PC-3 (cell line): ENCODE measurements around the gene SERPINA4. TPM values are rescaled to one million over a fixed set of nuclear protein-coding genes. Genes with fewer than 3 reads are reported as not detected.
A peak's percentile ranks its signal among the peaks of the same experiment; 100 is the strongest.

Experiments used
- ATAC-seq: fragments of 200-7000 bp; cut with Tn5 transposase; 2 replicates; pipeline ENCODE4 v1.9.1; 2020; ENCODE audit warnings: mild to moderate bottlenecking, moderate library complexity
- BruUV-seq: library from RNA; stranded (reverse); fragments of 400-500 nt; replicated peaks from 2 replicates; lab custom pipeline; 2021; lab: Mats Ljungman, UMichigan
- CTCF ChIA-PET: fragments of 300-600 bp; sonication (Branson Sonifier 250); formaldehyde crosslinking; loops from one replicate; lab custom pipeline; 2022; ENCODE audit warnings: antibody characterized with exemption; lab: Charles Lee
- POLR2A ChIA-PET: fragments of 300-600 bp; sonication (Branson Sonifier 250); formaldehyde crosslinking; loops from one replicate; lab custom pipeline; 2022; ENCODE audit warnings: antibody characterized with exemption; ENCODE audit not compliant: unreplicated experiment; lab: Charles Lee
- DNase-seq: peaks from one replicate; pipeline ENCODE4 v3.0.0-alpha.2; 2015
- H2AFZ ChIP-seq: fragments of 300-600 bp; sonication (generic); 2 replicates; pipeline ENCODE4 v1.6.0; 2016; ENCODE audit warnings: antibody characterized with exemption, low read length
- H3F3A ChIP-seq: fragments of 300-600 bp; sonication (generic); one replicate; pipeline ENCODE4 v1.6.0; 2017; ENCODE audit warnings: antibody characterized with exemption, low read length, control low read depth, mild to moderate bottlenecking; ENCODE audit not compliant: unreplicated experiment
- H3K27ac ChIP-seq: fragments of 300-600 bp; sonication (generic); 2 replicates; pipeline ENCODE4 v1.5.1; 2016; ENCODE audit warnings: mild to moderate bottlenecking, low read length
- H3K27me3 ChIP-seq: fragments of 300-600 bp; sonication (generic); 2 replicates; pipeline ENCODE4 v1.6.1; 2016; ENCODE audit warnings: low read length, mixed read lengths
- H3K36me3 ChIP-seq: fragments of 300-600 bp; sonication (generic); 2 replicates; pipeline ENCODE4 v1.6.1; 2016; ENCODE audit warnings: low read depth, mixed run types, low read length, mixed read lengths
- H3K4me1 ChIP-seq: fragments of 300-600 bp; sonication (generic); 2 replicates; pipeline ENCODE4 v1.5.1; 2016; ENCODE audit warnings: low read length; ENCODE audit not compliant: insufficient read depth
- H3K4me2 ChIP-seq: fragments of 300-600 bp; sonication (generic); 2 replicates; pipeline ENCODE4 v1.6.0; 2016; ENCODE audit warnings: low read length
- H3K4me3 ChIP-seq: fragments of 300-600 bp; sonication (generic); 2 replicates; pipeline ENCODE4 v1.5.1; 2016; ENCODE audit warnings: mild to moderate bottlenecking, low read length, mixed read lengths
- H3K79me2 ChIP-seq: fragments of 300-600 bp; sonication (generic); 2 replicates; pipeline ENCODE4 v1.6.1; 2017; ENCODE audit warnings: low read length, mixed read lengths
- H3K9ac ChIP-seq: fragments of 300-600 bp; sonication (generic); 2 replicates; pipeline ENCODE4 v1.6.0; 2016; ENCODE audit warnings: mild to moderate bottlenecking, low read length
- H3K9me2 ChIP-seq: fragments of 300-600 bp; sonication (generic); replicated peaks from 2 replicates; pipeline ENCODE4 v1.6.1; 2016; ENCODE audit warnings: mixed run types, low read length, mixed read lengths
- H3K9me3 ChIP-seq: fragments of 300-600 bp; sonication (generic); 2 replicates; pipeline ENCODE4 v1.6.1; 2016; ENCODE audit warnings: low read length, mixed read lengths
- H4K20me1 ChIP-seq: fragments of 300-600 bp; sonication (generic); 2 replicates; pipeline ENCODE4 v1.6.1; 2016; ENCODE audit warnings: low read length, mixed read lengths
- CTCF ChIP-seq: fragments of 300-600 bp; sonication (generic); conservative IDR thresholded peaks from 2 replicates; pipeline ENCODE4 v1.5.1; 2017; ENCODE audit warnings: antibody characterized with exemption, low read depth, mild to moderate bottlenecking, low read length
- EZH2 ChIP-seq: fragments of 300-600 bp; sonication (generic); IDR thresholded peaks from one replicate; pipeline ENCODE4 v1.6.1; 2017; ENCODE audit warnings: antibody characterized with exemption, mild to moderate bottlenecking, low read length; ENCODE audit not compliant: unreplicated experiment
- EZH2phosphoT487 ChIP-seq: fragments of 300-600 bp; sonication (generic); IDR thresholded peaks from 2 replicates; pipeline ENCODE4 v1.6.1; 2018; ENCODE audit warnings: mild to moderate bottlenecking, antibody characterized with exemption, low read length, borderline replicate concordance
- intact Hi-C: fragments of 100-400 bp; cut with micrococcal nuclease; formaldehyde crosslinking; loops from 2 replicates; pipeline ENCODE4 v1.9.0; 2023
- total RNA-seq: library from RNA; depleted of rRNA; stranded (reverse); fragments of >200 nt; gene quantifications from 2 replicates; pipeline ENCODE4 v1.2.3, GENCODE V29; 2014

SERPINA4 gene
- total RNA-seq, 1 experiment from 2014 or later, result not detected

GRCh38 chr14:94597788-94598187 lies 36.5 kb downstream of the SERPINA4 start:
- Histone ChIP-seq H3K4me1 (peaks cover 36% of the 10 kb centered on the region), H3K27ac (no peak overlapping the region; the same call in 1 of the 2 replicates), H3K36me3 (no peaks in the 10 kb centered on the region), H3K79me2 (no peaks in the 10 kb centered on the region), H3K9me3 (no peaks in the 10 kb centered on the region), H3K9ac (no peak overlapping the region), H2AFZ (no peak overlapping the region), H3K27me3 (no peaks in the 10 kb centered on the region), H3K9me2 (no peaks in the 10 kb centered on the region), H3F3A (no peaks in the 10 kb centered on the region), H3K4me3 (no peak overlapping the region), H3K4me2 (no peak overlapping the region), H4K20me1 (no peaks in the 10 kb centered on the region)
- intact Hi-C loops, result no loop called here
- TF ChIP-seq CTCF (no peak), EZH2 (no peak), EZH2phosphoT487 (no peak)
- DNase-seq (no peak), ATAC-seq (no peak)
- POLR2A ChIA-PET, result no interaction called here
- CTCF ChIA-PET, result no interaction called here
- no TSS peak for BruUV-seq

GRCh38 chr14:94598506-94598815 lies 37.2 kb downstream of the SERPINA4 start:
- no TSS peak for BruUV-seq
- peak overlapping the region; percentile 50 for H3K4me2 ChIP-seq
- H3K9me3 ChIP-seq, result no peaks in the 10 kb centered on the region
- ChIA-PET POLR2A (no interaction called here), CTCF (no interaction called here)
- H3K79me2 ChIP-seq, result no peaks in the 10 kb centered on the region
- no peaks in the 10 kb centered on the region for H3K27me3 ChIP-seq
- no peak for DNase-seq
- H3K4me3 ChIP-seq, result no peak overlapping the region
- no peaks in the 10 kb centered on the region for H3K36me3 ChIP-seq
- H3K9me2 ChIP-seq, result no peaks in the 10 kb centered on the region
- peaks cover 36% of the 10 kb centered on the region for H3K4me1 ChIP-seq
- peak overlapping the region; percentile 51; the same call in 1 of the 2 replicates for H2AFZ ChIP-seq
- no peak for TF ChIP-seq EZH2phosphoT487
- TF ChIP-seq EZH2, result no peak
- TF ChIP-seq CTCF, result no peak
- no peak for ATAC-seq
- no peaks in the 10 kb centered on the region for H3F3A ChIP-seq
- no peaks in the 10 kb centered on the region for H4K20me1 ChIP-seq
- H3K27ac ChIP-seq, result peak overlapping the region; percentile 96
- peak overlapping the region; percentile 63 for H3K9ac ChIP-seq
- intact Hi-C loops, result no loop called here

- no peaks in the 10 kb centered on the region for H3K9me3 ChIP-seq
- ChIA-PET POLR2A (no interaction called here), CTCF (no interaction called here)
- H3K4me3 ChIP-seq, result no peak overlapping the region
- no peaks in the 10 kb centered on the region for H3K36me3 ChIP-seq
- DNase-seq, result peak; percentile 87
- no peaks in the 10 kb centered on the region for H4K20me1 ChIP-seq
- peak overlapping the region; percentile 96 for H3K27ac ChIP-seq
- TF ChIP-seq EZH2 (no peak), EZH2phosphoT487 (no peak), CTCF (peak; percentile 28; the same call in 1 of the 2 replicates)
- no peak for ATAC-seq
- peaks cover 36% of the 10 kb centered on the region for H3K4me1 ChIP-seq
- H3K9ac ChIP-seq, result peak overlapping the region; percentile 72
- H3K4me2 ChIP-seq, result peak overlapping the region; percentile 50
- H3F3A ChIP-seq, result no peaks in the 10 kb centered on the region
- intact Hi-C loops, result no loop called here
- no peaks in the 10 kb centered on the region for H3K27me3 ChIP-seq
- BruUV-seq, result no TSS peak
- H3K79me2 ChIP-seq, result no peaks in the 10 kb centered on the region
- peak overlapping the region; percentile 51; the same call in 1 of the 2 replicates for H2AFZ ChIP-seq
- no peaks in the 10 kb centered on the region for H3K9me2 ChIP-seq
These were observed 37.8 kb downstream of the SERPINA4 start for GRCh38 chr14:94598816-94599655.
